Neural cell (in vitro differentiated cells): ENCODE results near the gene OPA1. TPM values are rescaled to one million over a fixed set of nuclear protein-coding genes. Genes with fewer than 3 reads are reported as not detected.

ENCODE experiments used
- H2AFZ ChIP-seq: fragments of 200-600, 300-800 bp; sonication (generic), shearing (Covaris generic); 2 replicates; pipeline ENCODE4 v1.6.0; 2014; ENCODE audit warnings: low read depth, mild to moderate bottlenecking, antibody characterized with exemption, low read length, moderate library complexity
- H3F3A ChIP-seq: fragments of 200-600 bp; shearing (Covaris generic); 2 replicates; pipeline ENCODE4 v1.6.1; 2016; ENCODE audit warnings: mild to moderate bottlenecking, moderate library complexity, mixed read lengths, antibody characterized with exemption, low read length; ENCODE audit not compliant: insufficient read depth, poor library complexity, severe bottlenecking
- H3K27ac ChIP-seq: fragments of 200-600, 300-800 bp; sonication (generic), shearing (Covaris generic); 2 replicates; pipeline ENCODE4 v1.5.1; 2014; ENCODE audit warnings: mild to moderate bottlenecking, low read length, moderate library complexity
- H3K27me3 ChIP-seq: fragments of 300-800, 200-600 bp; sonication (generic), shearing (Covaris generic); 2 replicates; pipeline ENCODE4 v1.6.0; 2014; ENCODE audit warnings: mild to moderate bottlenecking, low read depth, low read length, moderate library complexity; ENCODE audit not compliant: insufficient read depth
- H3K36me3 ChIP-seq: fragments of 300-800, 200-600 bp; sonication (generic), shearing (Covaris generic); 2 replicates; pipeline ENCODE4 v1.5.1; 2014; ENCODE audit warnings: mild to moderate bottlenecking, antibody characterized with exemption, low read length, moderate library complexity; ENCODE audit not compliant: insufficient read depth
- H3K4me2 ChIP-seq: fragments of 300-800, 200-600 bp; sonication (generic), shearing (Covaris generic); 2 replicates; pipeline ENCODE4 v1.6.0; 2014; ENCODE audit warnings: mild to moderate bottlenecking, low read length
- H3K4me3 ChIP-seq: fragments of 300-800, 200-600 bp; sonication (generic), shearing (Covaris generic); 2 replicates; pipeline ENCODE4 v1.5.1; 2014; ENCODE audit warnings: mild to moderate bottlenecking, low read length, moderate library complexity
- H3K79me2 ChIP-seq: fragments of 200-600 bp; shearing (Covaris generic); replicated peaks from 2 replicates; pipeline ENCODE4 v1.6.0; 2014; ENCODE audit warnings: mild to moderate bottlenecking, low read length, moderate library complexity; ENCODE audit not compliant: insufficient read depth
- H3K9ac ChIP-seq: fragments of 300-800, 200-600 bp; sonication (generic), shearing (Covaris generic); 2 replicates; pipeline ENCODE4 v1.6.1; 2016; ENCODE audit warnings: mild to moderate bottlenecking, low read length, mixed read lengths
- H3K9me2 ChIP-seq: fragments of 200-600 bp; shearing (Covaris generic); 2 replicates; pipeline ENCODE4 v1.6.1; 2016; ENCODE audit warnings: mild to moderate bottlenecking, low read length, mixed read lengths; ENCODE audit not compliant: insufficient read depth
- H3K9me3 ChIP-seq: fragments of 200-600, 300-800 bp; sonication (generic), shearing (Covaris generic); 2 replicates; pipeline ENCODE4 v1.6.1; 2016; ENCODE audit warnings: mild to moderate bottlenecking, mixed run types, low read length, moderate library complexity, mixed read lengths
- H4K20me1 ChIP-seq: fragments of 200-600 bp; shearing (Covaris generic); 2 replicates; pipeline ENCODE4 v1.6.1; 2016; ENCODE audit warnings: mild to moderate bottlenecking, mixed run types; ENCODE audit not compliant: insufficient read depth
- CTCF ChIP-seq: fragments of 450-650 bp; IDR thresholded peaks from 2 replicates; pipeline ENCODE4 v1.5.1; 2014; ENCODE audit warnings: antibody characterized with exemption, mild to moderate bottlenecking, moderate library complexity; ENCODE audit not compliant: poor library complexity, severe bottlenecking
- EP300 ChIP-seq: fragments of 450-650 bp; conservative IDR thresholded peaks from 2 replicates; pipeline ENCODE4 v1.6.1; 2014; ENCODE audit warnings: antibody characterized with exemption, mild to moderate bottlenecking, moderate library complexity; ENCODE audit not compliant: poor library complexity, severe bottlenecking
- EZH2 ChIP-seq: fragments of 200-600, 300-800 bp; shearing (Covaris generic), sonication (generic); IDR thresholded peaks from 2 replicates; pipeline ENCODE4 v1.6.1; 2014; ENCODE audit warnings: antibody characterized with exemption, low read length, borderline replicate concordance, mild to moderate bottlenecking; ENCODE audit not compliant: insufficient read depth, poor library complexity, severe bottlenecking
- MXI1 ChIP-seq: fragments of 450-650 bp; conservative IDR thresholded peaks from 2 replicates; pipeline ENCODE4 v1.6.1; 2014; ENCODE audit warnings: antibody characterized with exemption, mild to moderate bottlenecking; ENCODE audit not compliant: poor library complexity, severe bottlenecking
- POLR2AphosphoS5 ChIP-seq: IDR thresholded peaks from 2 replicates; pipeline ENCODE4 v1.6.1; 2012
- RAD21 ChIP-seq: fragments of 450-650 bp; conservative IDR thresholded peaks from 2 replicates; pipeline ENCODE4 v1.6.1; 2014; ENCODE audit warnings: antibody characterized with exemption, mild to moderate bottlenecking, moderate library complexity
- SMC3 ChIP-seq: fragments of 450-650 bp; conservative IDR thresholded peaks from 2 replicates; pipeline ENCODE4 v1.6.1; 2014; ENCODE audit warnings: antibody characterized with exemption, mild to moderate bottlenecking, moderate library complexity; ENCODE audit not compliant: poor library complexity
- TAF1 ChIP-seq: IDR thresholded peaks from 2 replicates; pipeline ENCODE4 v1.6.1; 2012; ENCODE audit warnings: low read depth
- polyA plus RNA-seq: library from polyadenylated mRNA; depleted of rRNA; stranded (reverse); fragments of >200 nt; gene quantifications from 2 replicates; pipeline ENCODE4 v1.2.3, GENCODE V29; 2014
- TF ChIP-seq, protein P1 (sequence below): IDR thresholded peaks from 2 replicates; pipeline ENCODE4 v1.6.1; 2012; ENCODE audit warnings: borderline replicate concordance

Gene OPA1
- polyA plus RNA-seq, 1 donor from 2014 or later = 97.7 TPM

GRCh38 chr3:193586526-193586925, 6.5 kb upstream of the OPA1 start:
- Histone ChIP-seq H3K4me3 (no peak overlapping the region), H3K27me3 (no peaks in the 10 kb centered on the region), H3K4me2 (no peak overlapping the region), H3K36me3 (no peaks in the 10 kb centered on the region), H3K79me2 (no peaks in the 10 kb centered on the region), H3K9me3 (no peaks in the 10 kb centered on the region), H3K27ac (no peak overlapping the region), H4K20me1 (no peaks in the 10 kb centered on the region), H3K9me2 (no peaks in the 10 kb centered on the region), H3K9ac (no peak overlapping the region), H3F3A (no peaks in the 10 kb centered on the region), H2AFZ (no peak overlapping the region)
- no peak for TF ChIP-seq TAF1
- TF ChIP-seq SMC3 = no peak
- no peak for TF ChIP-seq EP300
- TF ChIP-seq POLR2AphosphoS5 = no peak
- no peak for TF ChIP-seq EZH2
- no peak for TF ChIP-seq CTCF
- TF ChIP-seq, protein P1, sequence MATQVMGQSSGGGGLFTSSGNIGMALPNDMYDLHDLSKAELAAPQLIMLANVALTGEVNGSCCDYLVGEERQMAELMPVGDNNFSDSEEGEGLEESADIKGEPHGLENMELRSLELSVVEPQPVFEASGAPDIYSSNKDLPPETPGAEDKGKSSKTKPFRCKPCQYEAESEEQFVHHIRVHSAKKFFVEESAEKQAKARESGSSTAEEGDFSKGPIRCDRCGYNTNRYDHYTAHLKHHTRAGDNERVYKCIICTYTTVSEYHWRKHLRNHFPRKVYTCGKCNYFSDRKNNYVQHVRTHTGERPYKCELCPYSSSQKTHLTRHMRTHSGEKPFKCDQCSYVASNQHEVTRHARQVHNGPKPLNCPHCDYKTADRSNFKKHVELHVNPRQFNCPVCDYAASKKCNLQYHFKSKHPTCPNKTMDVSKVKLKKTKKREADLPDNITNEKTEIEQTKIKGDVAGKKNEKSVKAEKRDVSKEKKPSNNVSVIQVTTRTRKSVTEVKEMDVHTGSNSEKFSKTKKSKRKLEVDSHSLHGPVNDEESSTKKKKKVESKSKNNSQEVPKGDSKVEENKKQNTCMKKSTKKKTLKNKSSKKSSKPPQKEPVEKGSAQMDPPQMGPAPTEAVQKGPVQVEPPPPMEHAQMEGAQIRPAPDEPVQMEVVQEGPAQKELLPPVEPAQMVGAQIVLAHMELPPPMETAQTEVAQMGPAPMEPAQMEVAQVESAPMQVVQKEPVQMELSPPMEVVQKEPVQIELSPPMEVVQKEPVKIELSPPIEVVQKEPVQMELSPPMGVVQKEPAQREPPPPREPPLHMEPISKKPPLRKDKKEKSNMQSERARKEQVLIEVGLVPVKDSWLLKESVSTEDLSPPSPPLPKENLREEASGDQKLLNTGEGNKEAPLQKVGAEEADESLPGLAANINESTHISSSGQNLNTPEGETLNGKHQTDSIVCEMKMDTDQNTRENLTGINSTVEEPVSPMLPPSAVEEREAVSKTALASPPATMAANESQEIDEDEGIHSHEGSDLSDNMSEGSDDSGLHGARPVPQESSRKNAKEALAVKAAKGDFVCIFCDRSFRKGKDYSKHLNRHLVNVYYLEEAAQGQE = no peak
- no peak for TF ChIP-seq MXI1
- TF ChIP-seq RAD21 = no peak

- Histone ChIP-seq H3K9me2 (no peaks in the 10 kb centered on the region), H3K27ac (no peak overlapping the region), H3K4me2 (no peak overlapping the region), H4K20me1 (no peaks in the 10 kb centered on the region), H3K79me2 (peaks cover 11% of the 10 kb centered on the region), H3K36me3 (no peaks in the 10 kb centered on the region), H3F3A (no peaks in the 10 kb centered on the region), H3K9me3 (no peaks in the 10 kb centered on the region), H3K9ac (no peak overlapping the region), H3K27me3 (no peaks in the 10 kb centered on the region), H3K4me3 (no peak overlapping the region), H2AFZ (no peak overlapping the region)
- TF ChIP-seq CTCF (no peak), MXI1 (no peak), EP300 (no peak), TAF1 (no peak)
- TF ChIP-seq, protein P1 = no peak
Observed at GRCh38 chr3:193589129-193589528, 3.9 kb upstream of the OPA1 start.
